AG08396 (cell line): Measurements from ENCODE around the gene NEDD4L.
"Not testable (repeated sequence)": the region's sequence is repeated elsewhere in the genome, so short reads cannot be mapped to it uniquely, and the experiment has no call there.

Experiments
- DNase-seq: peaks from one replicate; pipeline ENCODE4 v3.0.0; 2012; ENCODE audit warnings: low spot score, mixed read lengths

NEDD4L gene

DNA sequence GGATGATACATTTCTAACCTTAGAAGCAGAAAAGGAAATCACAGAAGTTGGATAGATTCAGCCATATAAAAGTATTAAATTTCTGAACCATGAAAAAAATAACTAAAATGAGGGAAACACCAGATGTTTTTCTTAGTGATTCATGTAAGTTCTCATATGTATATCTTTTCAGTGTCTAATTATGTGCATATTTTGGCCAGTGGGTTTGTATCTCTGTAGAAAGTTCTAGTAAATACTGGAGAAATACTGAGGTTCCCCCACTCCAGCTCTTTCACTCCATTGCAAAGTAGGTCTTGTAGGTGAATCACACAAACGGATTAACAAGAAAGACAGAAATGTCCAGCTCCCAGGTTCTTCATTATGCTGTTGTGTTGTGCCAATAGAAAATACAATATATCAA lies 222.3 kb downstream of the NEDD4L start:
- no peak for DNase-seq

- no peak for DNase-seq
Observed at GRCh38 chr18:58267493-58267892, 223.5 kb downstream of the NEDD4L start.

DNA sequence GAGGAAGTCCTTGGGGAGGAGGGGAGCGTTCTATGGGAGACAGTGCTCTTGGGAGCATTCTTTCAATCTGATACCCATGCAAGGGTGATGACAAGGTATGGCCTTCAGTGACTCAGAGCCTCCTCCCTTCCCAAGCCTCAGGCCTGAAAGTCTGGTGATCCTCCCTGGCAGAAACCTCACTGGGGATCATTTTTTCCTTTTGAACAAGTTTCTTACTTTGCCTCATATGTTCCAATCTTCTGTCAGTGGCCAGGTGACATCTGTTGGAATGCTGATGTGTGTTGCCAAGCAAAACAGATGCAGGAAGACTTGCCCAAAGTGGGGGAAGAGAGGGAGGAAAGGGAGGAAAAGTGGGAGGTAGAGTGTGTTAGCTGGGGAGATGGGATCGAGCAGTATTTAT lies 224.8 kb downstream of the NEDD4L start:
- peak; percentile 43 for DNase-seq

DNA sequence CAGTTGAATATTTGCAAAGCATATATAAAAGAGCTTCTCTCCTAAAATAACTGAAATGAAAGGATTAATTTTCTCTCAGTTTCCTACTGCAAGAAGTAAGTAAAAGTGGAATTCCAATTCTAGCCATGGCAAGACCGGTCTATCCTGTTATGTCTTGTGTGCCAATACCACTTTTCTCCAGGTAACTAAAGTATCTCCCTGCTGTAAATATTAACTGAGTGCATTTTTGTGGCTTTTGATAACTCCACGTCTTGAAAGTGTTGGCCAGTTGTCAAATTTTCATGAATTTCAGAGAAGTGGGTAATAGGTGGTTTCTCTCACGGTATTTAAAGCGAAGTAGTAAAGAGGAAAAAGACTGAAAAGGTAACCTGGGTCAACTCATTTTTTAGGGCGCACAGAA lies 225.9 kb downstream of the NEDD4L start:
- no peak for DNase-seq

DNA sequence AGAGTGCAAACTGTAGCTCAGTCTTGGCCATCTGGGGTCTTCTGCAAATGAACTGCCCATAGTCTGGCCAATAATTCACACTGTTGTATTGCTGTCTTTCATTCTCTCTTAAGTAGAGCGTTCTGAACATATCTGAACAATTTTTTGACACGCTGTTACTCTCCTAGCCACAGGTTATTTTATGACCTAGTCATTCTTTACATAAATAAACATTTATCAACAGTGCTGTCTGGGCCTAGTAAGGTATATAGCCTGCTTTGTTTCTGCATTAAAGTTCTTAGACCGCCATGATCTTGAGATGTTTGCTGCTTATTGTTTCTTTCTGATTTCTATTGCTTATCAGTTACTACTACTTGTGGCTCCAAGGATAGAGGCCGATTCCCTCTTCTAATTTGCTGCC lies 226.4 kb downstream of the NEDD4L start:
- DNase-seq, result no peak

GRCh38 chr18:58271770-58272169 lies 227.7 kb downstream of the NEDD4L start:
- no peak for DNase-seq

- DNase-seq, result no peak
Observed at GRCh38 chr18:58272209-58272608, 228.2 kb downstream of the NEDD4L start.

- no peak for DNase-seq
Observed at GRCh38 chr18:58272779-58273435, 228.9 kb downstream of the NEDD4L start.

DNA sequence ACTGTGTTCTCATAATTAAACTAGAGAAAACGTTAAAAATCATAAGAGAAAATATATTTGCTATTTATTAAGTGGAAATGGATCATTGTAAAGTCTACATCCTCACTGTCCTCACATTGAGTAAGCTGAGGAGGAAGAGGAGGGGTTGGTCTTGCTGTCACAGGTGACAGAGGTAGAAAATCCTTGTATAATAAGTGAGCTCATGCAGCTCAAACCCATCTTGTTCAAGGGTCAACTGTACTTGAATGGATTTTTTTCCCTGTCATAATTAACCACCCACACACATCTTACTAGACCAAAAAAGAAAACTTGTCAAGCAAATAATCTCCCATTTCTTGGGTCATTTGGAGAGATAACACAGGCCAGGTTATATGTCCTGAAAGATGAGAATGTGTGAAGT lies 231.2 kb downstream of the NEDD4L start:
- DNase-seq, result no peak

- no peak for DNase-seq
Observed at GRCh38 chr18:58276789-58277739, 233.0 kb downstream of the NEDD4L start.

DNA sequence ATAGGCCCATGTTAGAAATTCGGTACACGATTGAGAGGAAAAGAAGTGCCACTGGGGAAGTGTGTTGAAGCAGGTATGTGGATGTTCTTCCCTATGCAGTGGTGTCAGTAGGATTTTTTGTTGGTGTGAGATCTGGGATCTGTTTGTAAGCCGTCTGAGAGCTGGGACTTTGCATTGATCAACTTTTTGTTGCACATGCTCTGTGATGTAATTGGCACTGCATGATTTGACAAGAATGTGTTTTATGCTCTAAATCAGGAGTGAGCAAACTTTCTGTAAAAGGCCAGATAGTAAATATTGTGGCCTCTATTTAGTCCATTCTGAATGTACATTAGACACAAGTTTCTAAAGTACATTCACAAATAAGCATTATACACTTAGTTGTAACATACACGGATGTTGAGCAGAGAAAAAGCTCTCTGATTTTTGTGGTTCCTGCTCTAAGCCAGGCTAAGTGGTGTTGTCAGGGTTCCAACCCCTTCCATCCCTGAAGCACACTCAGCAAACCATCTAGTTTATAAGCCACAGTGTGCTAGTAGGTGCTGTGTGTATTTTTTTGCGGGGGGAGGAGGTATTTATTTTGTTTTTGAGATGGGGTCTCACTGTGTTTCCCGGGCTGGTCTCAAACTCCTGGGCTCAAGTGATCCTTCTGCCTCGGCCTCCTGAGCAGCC lies 235.6 kb downstream of the NEDD4L start:
- DNase-seq, result no peak

DNA sequence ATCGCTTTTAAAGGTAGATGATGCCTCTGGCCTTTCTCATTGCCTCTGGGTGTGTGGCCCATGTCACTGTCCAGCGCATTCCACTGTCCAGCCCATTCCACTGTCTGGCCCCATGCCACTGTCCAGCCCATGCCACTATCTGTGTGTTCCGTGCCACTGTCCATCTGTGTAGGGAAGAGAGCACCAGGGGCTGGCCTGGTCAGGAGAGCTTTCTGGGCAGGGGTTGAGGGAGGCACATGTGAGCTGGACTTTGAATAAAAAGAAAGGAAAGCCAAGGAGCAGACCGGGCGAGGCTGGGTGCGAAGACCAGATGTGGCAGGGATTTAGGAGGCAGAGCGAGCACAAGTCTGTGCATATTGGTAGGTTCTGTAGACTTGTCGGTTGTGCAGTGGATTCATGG lies 236.2 kb downstream of the NEDD4L start:
- DNase-seq, result no peak

DNA sequence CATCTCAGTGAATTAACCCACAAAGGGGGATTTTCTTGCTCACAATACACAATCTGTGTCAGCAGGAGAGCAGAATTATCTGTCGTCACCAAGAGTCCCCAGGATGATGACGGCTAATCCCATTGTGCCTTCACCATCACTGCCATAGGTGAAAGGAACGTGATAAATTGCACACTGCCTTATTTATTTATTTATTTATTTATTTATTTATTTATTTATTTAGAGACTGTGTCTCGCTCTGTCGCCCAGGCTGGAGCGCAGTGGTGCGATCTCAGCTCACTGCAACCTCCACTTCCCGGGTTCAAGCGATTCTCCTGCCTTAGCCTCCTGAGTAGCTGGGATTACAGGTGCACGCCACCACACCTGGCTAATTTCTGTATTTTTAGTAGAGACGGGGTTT lies 238.8 kb downstream of the NEDD4L start:
- not testable (repeated sequence) for DNase-seq

- no peak for DNase-seq
Observed at GRCh38 chr18:58284699-58285448, 240.8 kb downstream of the NEDD4L start.

- DNase-seq, result no peak
Observed at GRCh38 chr18:58285449-58286130, 241.6 kb downstream of the NEDD4L start.

- DNase-seq, result no peak
Observed at GRCh38 chr18:58286632-58287352, 242.8 kb downstream of the NEDD4L start.

DNA sequence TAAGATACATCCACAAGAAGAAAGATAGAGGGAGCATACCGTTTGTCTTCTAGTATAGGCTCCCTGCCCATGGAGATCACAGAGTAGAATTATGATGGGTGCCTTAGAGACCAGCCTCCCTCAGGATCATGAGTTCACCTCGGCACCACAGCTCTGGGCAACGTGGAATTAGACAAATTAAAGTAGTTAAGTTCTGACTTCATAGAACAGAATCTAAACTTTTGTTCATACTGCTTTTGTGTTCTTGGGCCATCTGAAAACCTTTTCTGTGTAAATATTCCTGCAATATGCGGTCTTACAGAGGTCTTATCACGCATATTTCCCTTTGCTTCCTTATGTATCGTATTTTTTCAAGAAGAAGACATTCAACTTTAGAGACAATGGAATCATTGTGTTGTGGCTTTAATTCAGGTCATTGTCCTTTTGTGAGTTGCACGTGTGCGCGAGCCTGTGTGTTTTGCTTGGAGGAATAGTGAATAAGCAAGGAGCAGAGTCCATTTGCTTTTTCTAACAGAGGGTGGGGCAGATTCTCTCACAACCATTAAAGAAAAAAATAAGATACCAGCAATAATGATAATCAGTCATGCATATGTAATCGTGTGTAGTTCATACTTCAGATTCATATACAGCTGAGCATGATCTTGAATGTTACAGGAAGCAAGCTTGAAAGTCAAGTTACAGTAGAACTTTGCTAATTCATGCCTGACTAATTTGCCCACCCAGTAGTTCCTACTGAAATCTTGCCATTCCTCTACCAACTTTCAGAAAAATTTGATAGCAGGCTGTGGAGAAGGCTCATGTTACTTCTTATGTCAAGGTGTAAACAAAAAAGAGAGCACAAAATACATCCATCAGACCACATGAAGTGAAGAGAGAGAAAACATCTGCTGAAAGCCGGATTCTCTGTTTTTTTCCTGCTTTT lies 243.6 kb downstream of the NEDD4L start:
- no peak for DNase-seq

GRCh38 chr18:58288921-58289797 lies 245.1 kb downstream of the NEDD4L start:
- no peak for DNase-seq
